Adrenal gland (tissue), 5 donors: ENCODE measurements around the gene NBEAL2.

Source experiments
- CTCF ChIP-seq, 6 experiments: fragments of 450-650 bp in 4 of 6; fragments of 200-600 bp in 2 of 6; sonication (generic) in 1 of 6; IDR thresholded peaks; 1 replicate in 5 of 6; 2 replicates in 1 of 6; pipeline versions ENCODE4 v1.5.1 to v1.8.0; 2016 to 2021; ENCODE audit warnings: antibody characterized with exemption in 6 of 6, mild to moderate bottlenecking in 2 of 6, moderate library complexity in 1 of 6
- POLR2A ChIP-seq, 2 donors: fragments of 450-650 bp; IDR thresholded peaks; one replicate each; pipeline ENCODE4 v1.6.1; 2017; ENCODE audit warnings: antibody characterized with exemption in 2 of 2, mild to moderate bottlenecking in 2 of 2, moderate library complexity in 1 of 2
- donor health status: DM: no; HTN: no; CAD: no.

DNA sequence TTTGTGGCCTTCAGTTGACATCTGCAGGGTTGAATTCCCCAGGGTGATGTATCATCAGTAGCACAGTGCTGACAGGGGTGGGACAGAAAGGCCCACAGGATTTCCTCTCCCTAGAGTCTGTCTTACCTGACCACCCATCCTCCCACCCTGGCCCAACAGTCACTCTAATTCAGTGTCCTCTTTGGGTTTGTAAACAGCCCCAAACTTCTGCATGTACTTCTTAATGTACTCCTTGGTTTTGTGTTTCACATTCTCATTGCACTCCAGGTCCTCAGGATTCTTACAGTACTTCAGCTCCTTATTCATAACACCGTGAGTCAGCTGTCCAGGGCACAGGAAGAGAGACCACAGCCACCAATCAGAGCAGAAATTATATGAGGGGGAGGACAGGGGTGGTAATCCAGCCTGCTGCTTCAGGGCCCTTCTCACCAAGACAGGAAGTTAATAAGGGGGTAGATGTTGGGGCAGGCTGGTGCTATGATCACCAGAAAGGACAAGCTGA, 37.5 kb downstream of the NBEAL2 start:
- no peak for TF ChIP-seq CTCF (IDR thresholded peaks at IDR 0.05)
- TF ChIP-seq POLR2A (IDR thresholded peaks at IDR 0.05): no peak
